Mammary epithelial cell (primary cell): ENCODE data around the gene CNKSR1.

Experiments used
- CTCF ChIP-seq, 2 donors: IDR thresholded peaks in 1 of 2; conservative IDR thresholded peaks in 1 of 2; 2 replicates each; pipeline ENCODE4 v1.5.1; 2011 to 2012; ENCODE audit warnings: inconsistent platforms in 2 of 2, low read length in 2 of 2, mild to moderate bottlenecking in 2 of 2, control low read depth in 1 of 2, low read depth in 1 of 2; ENCODE audit not compliant: insufficient read depth in 1 of 2; ENCODE audit errors: extremely low read depth in 1 of 2
- EZH2 ChIP-seq: IDR thresholded peaks from 2 replicates; pipeline ENCODE4 v1.6.1; 2012; ENCODE audit warnings: low read length, inconsistent platforms, borderline replicate concordance

DNA sequence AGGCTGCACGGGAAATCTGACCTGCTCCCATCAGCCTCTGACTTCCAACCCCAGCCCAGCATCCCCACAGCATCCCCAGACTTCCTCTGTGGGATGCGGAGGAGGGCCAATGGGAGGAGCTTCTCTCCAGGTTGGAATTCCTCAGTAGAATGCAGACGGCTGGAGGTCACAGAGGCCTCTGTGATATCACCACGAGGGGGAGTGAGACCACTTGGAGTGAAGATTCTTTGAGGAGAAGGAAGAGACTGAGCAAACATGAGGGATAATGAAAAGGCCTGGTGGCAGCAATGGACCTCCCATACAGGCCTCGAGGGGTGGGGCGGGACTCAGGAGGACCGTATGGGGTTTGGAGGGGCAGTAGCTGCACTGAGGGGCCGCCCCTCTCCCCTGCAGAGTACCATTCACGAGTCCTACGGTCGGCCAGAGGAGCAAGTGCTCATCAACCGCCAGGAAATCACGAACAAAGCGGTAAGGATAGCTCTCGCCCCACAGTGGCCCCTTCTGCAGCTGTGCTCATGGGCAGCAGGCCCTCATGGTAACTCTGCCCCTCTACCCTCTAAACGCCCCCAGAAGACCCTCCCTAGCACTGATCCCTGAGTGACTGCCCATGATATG, 13.2 kb downstream of the CNKSR1 start, which contains the start of gene CATSPER4:
- TF ChIP-seq CTCF (conservative IDR thresholded peaks at IDR 0.05 in 1 of 2, IDR thresholded peaks at IDR 0.05 in 1 of 2; ENCODE audit: extremely low read depth in 1 of 2, insufficient read depth in 1 of 2, low read depth in 1 of 2, low read length in 2 of 2), result peak in 1 of 2 donors; percentile 5
- no peak for TF ChIP-seq EZH2
